Sigmoid colon (tissue), 4 donors: Measurements from ENCODE around the gene UBR1.

Source experiments
- EP300 ChIP-seq, 4 donors: sonication (generic); formaldehyde crosslinking; IDR thresholded peaks; one replicate each; pipeline ENCODE4 v1.6.1; 2017; ENCODE audit warnings: antibody characterized with exemption in 4 of 4
- POLR2A ChIP-seq, 2 donors: fragments of 450-650 bp; IDR thresholded peaks; one replicate each; pipeline ENCODE4 v1.6.1; 2016; ENCODE audit warnings: antibody characterized with exemption in 2 of 2, mild to moderate bottlenecking in 2 of 2, moderate library complexity in 2 of 2
- POLR2AphosphoS5 ChIP-seq, 4 donors: sonication (generic); formaldehyde crosslinking; IDR thresholded peaks; one replicate each; pipeline ENCODE4 v1.6.1; 2017; ENCODE audit warnings: antibody characterized with exemption in 4 of 4
- TF ChIP-seq, protein P1 (sequence below), 4 experiments: fragments of 450-650 bp in 3 of 4; fragments of 200-600 bp in 1 of 4; IDR thresholded peaks; one replicate each; pipeline ENCODE4 v1.5.1; 2016 to 2019; ENCODE audit warnings: antibody characterized with exemption in 4 of 4, mild to moderate bottlenecking in 3 of 4, moderate library complexity in 2 of 4

DNA sequence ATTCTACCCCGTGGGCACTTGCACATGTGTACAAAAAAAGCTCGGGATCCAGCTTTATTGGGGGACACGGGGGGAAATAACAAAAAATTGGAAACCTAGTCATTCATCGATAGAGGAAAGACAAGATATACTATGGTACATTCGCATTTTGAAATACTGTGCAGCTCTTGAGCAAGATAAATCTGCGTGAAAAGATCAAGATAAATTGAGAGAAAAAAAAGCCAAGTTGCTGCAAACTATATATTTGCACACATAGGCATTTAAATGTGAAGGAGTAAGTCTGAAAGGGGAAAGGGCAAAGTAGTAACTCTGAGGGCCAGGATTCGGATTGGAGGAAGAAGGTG is 620 bp upstream of the UBR1 start:
- TF ChIP-seq, protein P1, sequence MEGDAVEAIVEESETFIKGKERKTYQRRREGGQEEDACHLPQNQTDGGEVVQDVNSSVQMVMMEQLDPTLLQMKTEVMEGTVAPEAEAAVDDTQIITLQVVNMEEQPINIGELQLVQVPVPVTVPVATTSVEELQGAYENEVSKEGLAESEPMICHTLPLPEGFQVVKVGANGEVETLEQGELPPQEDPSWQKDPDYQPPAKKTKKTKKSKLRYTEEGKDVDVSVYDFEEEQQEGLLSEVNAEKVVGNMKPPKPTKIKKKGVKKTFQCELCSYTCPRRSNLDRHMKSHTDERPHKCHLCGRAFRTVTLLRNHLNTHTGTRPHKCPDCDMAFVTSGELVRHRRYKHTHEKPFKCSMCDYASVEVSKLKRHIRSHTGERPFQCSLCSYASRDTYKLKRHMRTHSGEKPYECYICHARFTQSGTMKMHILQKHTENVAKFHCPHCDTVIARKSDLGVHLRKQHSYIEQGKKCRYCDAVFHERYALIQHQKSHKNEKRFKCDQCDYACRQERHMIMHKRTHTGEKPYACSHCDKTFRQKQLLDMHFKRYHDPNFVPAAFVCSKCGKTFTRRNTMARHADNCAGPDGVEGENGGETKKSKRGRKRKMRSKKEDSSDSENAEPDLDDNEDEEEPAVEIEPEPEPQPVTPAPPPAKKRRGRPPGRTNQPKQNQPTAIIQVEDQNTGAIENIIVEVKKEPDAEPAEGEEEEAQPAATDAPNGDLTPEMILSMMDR (IDR thresholded peaks at IDR 0.05): no peak
- TF ChIP-seq POLR2A (IDR thresholded peaks at IDR 0.05) (no peak), EP300 (IDR thresholded peaks at IDR 0.05) (no peak), POLR2AphosphoS5 (IDR thresholded peaks at IDR 0.05) (no peak)
